Immature natural killer cell (primary cell): ENCODE measurements around the gene FOXP1. TPM values are rescaled to one million over a fixed set of nuclear protein-coding genes. Genes with fewer than 3 reads are reported as not detected.

Source experiments
- DNase-seq, 3 donors: peaks; one replicate each; pipeline ENCODE4 v3.0.0; 2022; ENCODE audit warnings: mixed read lengths in 1 of 3
- H3K27ac Mint-ChIP-seq, 6 donors: one replicate each; pipeline ENCODE4 v1.8.0; 2020; ENCODE audit warnings: mixed read lengths in 6 of 6, mild to moderate bottlenecking in 5 of 6, inconsistent platforms in 4 of 6, moderate library complexity in 3 of 6
- H3K27me3 Mint-ChIP-seq, 3 donors: one replicate each; pipeline ENCODE4 v1.8.0; 2020 to 2021; ENCODE audit warnings: low read depth in 3 of 3, mild to moderate bottlenecking in 3 of 3, mixed read lengths in 3 of 3, moderate library complexity in 3 of 3, inconsistent platforms in 1 of 3
- H3K36me3 Mint-ChIP-seq, 3 donors: one replicate each; pipeline ENCODE4 v1.8.0; 2020; ENCODE audit warnings: mixed read lengths in 3 of 3, inconsistent platforms in 2 of 3, mild to moderate bottlenecking in 2 of 3
- H3K4me1 Mint-ChIP-seq, 2 donors: one replicate each; pipeline ENCODE4 v1.8.0; 2020; ENCODE audit warnings: inconsistent platforms in 2 of 2, mild to moderate bottlenecking in 2 of 2, mixed read lengths in 2 of 2, moderate library complexity in 1 of 2
- H3K4me3 Mint-ChIP-seq, 5 donors: one replicate each; pipeline ENCODE4 v1.8.0; 2020; ENCODE audit warnings: mild to moderate bottlenecking in 5 of 5, mixed read lengths in 5 of 5, inconsistent platforms in 3 of 5, moderate library complexity in 3 of 5
- H3K9me3 Mint-ChIP-seq, 6 donors: one replicate each; pipeline ENCODE4 v1.8.0; 2020; ENCODE audit warnings: mild to moderate bottlenecking in 6 of 6, mixed read lengths in 6 of 6, inconsistent platforms in 4 of 6, moderate library complexity in 3 of 6
- polyA plus RNA-seq, 3 donors: library from polyadenylated mRNA; unstranded; fragments of 300-500 nt; fragmentation: Illumina TruSeq; gene quantifications; one replicate each; pipeline ENCODE4 v1.2.3, GENCODE V29; 2021

The FOXP1 gene
- polyA plus RNA-seq, 3 donors from 2014 or later = 68.2 to 133 (median 84.0) TPM

GRCh38 chr3:71401695-71402231 lies 181.8 kb downstream of the FOXP1 start:
- Mint-ChIP-seq H3K27ac (peak overlapping the region in 1 of 6 donors; percentile 3), H3K27me3 (peaks cover 1 to 3% (median 1%) of the 10 kb centered on the region in 3 donors), H3K36me3 (peaks cover 0 to 8% (median 8%) of the 10 kb centered on the region in 3 donors), H3K4me1 (peaks cover 13% of the 10 kb centered on the region in 2 donors), H3K4me3 (no peak overlapping the region), H3K9me3 (no peaks in the 10 kb centered on the region)
- DNase-seq = no peak

- Mint-ChIP-seq H3K27me3 (peaks cover 1 to 3% (median 1%) of the 10 kb centered on the region in 3 donors), H3K9me3 (no peaks in the 10 kb centered on the region), H3K4me3 (no peak overlapping the region), H3K4me1 (peaks cover 13% of the 10 kb centered on the region in 2 donors), H3K27ac (peak overlapping the region in 4 of 6 donors; percentile 3 to 62 (median 36)), H3K36me3 (peaks cover 0 to 8% (median 8%) of the 10 kb centered on the region in 3 donors)
- DNase-seq = no peak
Measured at GRCh38 chr3:71400986-71401451, 182.5 kb downstream of the FOXP1 start.

- H3K4me3 Mint-ChIP-seq = no peak overlapping the region
- H3K4me1 Mint-ChIP-seq = peaks cover 13% of the 10 kb centered on the region in 2 donors
- H3K9me3 Mint-ChIP-seq = no peaks in the 10 kb centered on the region
- H3K27ac Mint-ChIP-seq = no peak overlapping the region
- peaks cover 0 to 5% (median 3%) of the 10 kb centered on the region in 3 donors for H3K36me3 Mint-ChIP-seq
- no peak for DNase-seq
- H3K27me3 Mint-ChIP-seq = peaks cover 0 to 7% (median 1%) of the 10 kb centered on the region in 3 donors
Measured at GRCh38 chr3:71399478-71399877, 184.1 kb downstream of the FOXP1 start.

- peaks cover 0 to 6% (median 1%) of the 10 kb centered on the region in 3 donors for H3K27me3 Mint-ChIP-seq
Measured at GRCh38 chr3:71398157-71398836, 185.2 kb downstream of the FOXP1 start.

GRCh38 chr3:71397726-71398125 lies 185.8 kb downstream of the FOXP1 start:
- H3K9me3 Mint-ChIP-seq = no peaks in the 10 kb centered on the region
- peaks cover 13 to 14% of the 10 kb centered on the region in 2 donors for H3K4me1 Mint-ChIP-seq

More at GRCh38 chr3:71398157-71398836, 185.2 kb downstream of the FOXP1 start:
- Mint-ChIP-seq H3K4me3 (no peak overlapping the region), H3K27ac (peak overlapping the region in 2 of 6 donors; percentile 42 to 55), H3K9me3 (no peaks in the 10 kb centered on the region), H3K4me1 (peaks cover 13% of the 10 kb centered on the region in 2 donors), H3K36me3 (peaks cover 0 to 3% (median 3%) of the 10 kb centered on the region in 3 donors)
- DNase-seq = no peak

GRCh38 chr3:71397046-71397445 lies 186.5 kb downstream of the FOXP1 start:
- DNase-seq = no peak
- Mint-ChIP-seq H3K4me3 (no peak overlapping the region), H3K27ac (no peak overlapping the region), H3K36me3 (no peaks in the 10 kb centered on the region), H3K4me1 (peaks cover 20 to 21% of the 10 kb centered on the region in 2 donors), H3K9me3 (no peaks in the 10 kb centered on the region), H3K27me3 (peaks cover 0 to 4% (median 1%) of the 10 kb centered on the region in 3 donors)

More at GRCh38 chr3:71397726-71398125, 185.8 kb downstream of the FOXP1 start:
- no peaks in the 10 kb centered on the region for H3K36me3 Mint-ChIP-seq
- H3K27me3 Mint-ChIP-seq = peaks cover 0 to 4% (median 1%) of the 10 kb centered on the region in 3 donors
- peak overlapping the region in 2 of 6 donors; percentile 42 to 80 for H3K27ac Mint-ChIP-seq
- no peak overlapping the region for H3K4me3 Mint-ChIP-seq
- DNase-seq = no peak

- Mint-ChIP-seq H3K36me3 (no peaks in the 10 kb centered on the region), H3K27me3 (peaks cover 0 to 4% (median 1%) of the 10 kb centered on the region in 3 donors), H3K9me3 (no peaks in the 10 kb centered on the region), H3K4me3 (no peak overlapping the region), H3K27ac (no peak overlapping the region), H3K4me1 (peaks cover 29 to 30% of the 10 kb centered on the region in 2 donors)
- no peak for DNase-seq
Measured at GRCh38 chr3:71395927-71396695, 187.4 kb downstream of the FOXP1 start.

- DNase-seq = no peak
- peaks cover 0 to 4% (median 1%) of the 10 kb centered on the region in 3 donors for H3K27me3 Mint-ChIP-seq
- no peaks in the 10 kb centered on the region for H3K36me3 Mint-ChIP-seq
- peak overlapping the region in 1 of 6 donors; percentile 38 for H3K27ac Mint-ChIP-seq
- no peaks in the 10 kb centered on the region for H3K9me3 Mint-ChIP-seq
- no peak overlapping the region for H3K4me3 Mint-ChIP-seq
- peaks cover 36% of the 10 kb centered on the region in 2 donors for H3K4me1 Mint-ChIP-seq
Measured at GRCh38 chr3:71395470-71395869, 188.1 kb downstream of the FOXP1 start.

GRCh38 chr3:71393745-71394144 lies 189.8 kb downstream of the FOXP1 start:
- peaks cover 0 to 4% (median 1%) of the 10 kb centered on the region in 3 donors for H3K27me3 Mint-ChIP-seq
- H3K36me3 Mint-ChIP-seq = no peaks in the 10 kb centered on the region
- no peak overlapping the region for H3K4me3 Mint-ChIP-seq
- no peak for DNase-seq
- H3K9me3 Mint-ChIP-seq = no peaks in the 10 kb centered on the region
- H3K27ac Mint-ChIP-seq = no peak overlapping the region
- peaks cover 44 to 45% of the 10 kb centered on the region in 2 donors for H3K4me1 Mint-ChIP-seq

GRCh38 chr3:71393093-71393492 lies 190.4 kb downstream of the FOXP1 start:
- H3K27me3 Mint-ChIP-seq = peaks cover 0 to 4% (median 1%) of the 10 kb centered on the region in 3 donors
- H3K27ac Mint-ChIP-seq = no peak overlapping the region
- H3K4me3 Mint-ChIP-seq = no peak overlapping the region
- H3K36me3 Mint-ChIP-seq = no peaks in the 10 kb centered on the region
- DNase-seq = peak in 1 of 3 donors; percentile 22
- H3K9me3 Mint-ChIP-seq = no peaks in the 10 kb centered on the region
- H3K4me1 Mint-ChIP-seq = peaks cover 38 to 43% of the 10 kb centered on the region in 2 donors

GRCh38 chr3:71392251-71392650 lies 191.3 kb downstream of the FOXP1 start:
- no peaks in the 10 kb centered on the region for H3K36me3 Mint-ChIP-seq
- DNase-seq = no peak
- H3K4me1 Mint-ChIP-seq = peaks cover 33 to 36% of the 10 kb centered on the region in 2 donors
- H3K9me3 Mint-ChIP-seq = no peaks in the 10 kb centered on the region
- peak overlapping the region in 2 of 6 donors; percentile 84 to 88 for H3K27ac Mint-ChIP-seq
- H3K27me3 Mint-ChIP-seq = peaks cover 0 to 4% (median 0%) of the 10 kb centered on the region in 3 donors
- H3K4me3 Mint-ChIP-seq = no peak overlapping the region

- H3K4me1 Mint-ChIP-seq = peaks cover 33 to 34% of the 10 kb centered on the region in 2 donors
- peak overlapping the region; percentile 1 to 34 (median 13) for H3K4me3 Mint-ChIP-seq
- DNase-seq = no peak
- no peaks in the 10 kb centered on the region for H3K9me3 Mint-ChIP-seq
- no peaks in the 10 kb centered on the region for H3K36me3 Mint-ChIP-seq
- peak overlapping the region in 5 of 6 donors; percentile 3 to 59 (median 30) for H3K27ac Mint-ChIP-seq
- H3K27me3 Mint-ChIP-seq = peaks cover 0 to 4% (median 0%) of the 10 kb centered on the region in 3 donors
Measured at GRCh38 chr3:71391361-71391760, 192.2 kb downstream of the FOXP1 start.

- peak in 1 of 3 donors; percentile 12 for DNase-seq
- H3K36me3 Mint-ChIP-seq = no peaks in the 10 kb centered on the region
- H3K27me3 Mint-ChIP-seq = no peaks in the 10 kb centered on the region
- no peaks in the 10 kb centered on the region for H3K9me3 Mint-ChIP-seq
- H3K4me3 Mint-ChIP-seq = peak overlapping the region; percentile 51 to 79 (median 74)
- peaks cover 43 to 45% of the 10 kb centered on the region in 2 donors for H3K4me1 Mint-ChIP-seq
- H3K27ac Mint-ChIP-seq = peak overlapping the region in 5 of 6 donors; percentile 23 to 71 (median 55)
Measured at GRCh38 chr3:71389911-71390573, 193.5 kb downstream of the FOXP1 start.
